GM12864 (cell line): ENCODE data around the gene SUOX.

ENCODE experiments used
- DNase-seq: peaks from one replicate; pipeline ENCODE4 v3.0.0-alpha.2; 2011; ENCODE audit warnings: low read depth
- H3K4me3 ChIP-seq: 2 replicates; pipeline ENCODE4 v1.5.1; 2011; ENCODE audit warnings: mild to moderate bottlenecking, low read depth, low read length, control low read depth
- TF ChIP-seq, protein P1 (sequence below): IDR thresholded peaks from 2 replicates; pipeline ENCODE4 v1.5.1; 2011; ENCODE audit warnings: low read depth, mild to moderate bottlenecking, moderate library complexity, low read length, control low read depth, inconsistent platforms; ENCODE audit errors: missing control alignments

The SUOX gene

DNA sequence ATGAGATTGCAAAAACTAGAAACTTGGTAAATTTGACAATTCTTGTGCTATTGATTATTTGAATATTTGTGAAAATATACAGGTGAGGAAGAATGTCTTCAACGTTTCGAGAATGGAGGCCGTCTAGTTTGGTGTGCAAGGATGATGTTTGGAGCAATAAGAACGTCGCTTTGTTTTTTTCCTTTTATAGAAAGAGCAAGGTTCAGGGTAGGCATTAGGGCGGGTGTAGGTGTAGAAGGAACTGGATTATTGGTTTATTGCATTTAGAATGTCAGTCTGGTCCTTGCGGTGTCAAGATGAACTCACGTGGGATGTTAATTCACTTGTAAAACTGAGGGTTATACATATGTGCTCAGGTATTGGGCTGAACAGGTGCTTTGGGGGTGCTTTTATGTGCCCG, 45.8 kb downstream of the SUOX start:
- TF ChIP-seq, protein P1, sequence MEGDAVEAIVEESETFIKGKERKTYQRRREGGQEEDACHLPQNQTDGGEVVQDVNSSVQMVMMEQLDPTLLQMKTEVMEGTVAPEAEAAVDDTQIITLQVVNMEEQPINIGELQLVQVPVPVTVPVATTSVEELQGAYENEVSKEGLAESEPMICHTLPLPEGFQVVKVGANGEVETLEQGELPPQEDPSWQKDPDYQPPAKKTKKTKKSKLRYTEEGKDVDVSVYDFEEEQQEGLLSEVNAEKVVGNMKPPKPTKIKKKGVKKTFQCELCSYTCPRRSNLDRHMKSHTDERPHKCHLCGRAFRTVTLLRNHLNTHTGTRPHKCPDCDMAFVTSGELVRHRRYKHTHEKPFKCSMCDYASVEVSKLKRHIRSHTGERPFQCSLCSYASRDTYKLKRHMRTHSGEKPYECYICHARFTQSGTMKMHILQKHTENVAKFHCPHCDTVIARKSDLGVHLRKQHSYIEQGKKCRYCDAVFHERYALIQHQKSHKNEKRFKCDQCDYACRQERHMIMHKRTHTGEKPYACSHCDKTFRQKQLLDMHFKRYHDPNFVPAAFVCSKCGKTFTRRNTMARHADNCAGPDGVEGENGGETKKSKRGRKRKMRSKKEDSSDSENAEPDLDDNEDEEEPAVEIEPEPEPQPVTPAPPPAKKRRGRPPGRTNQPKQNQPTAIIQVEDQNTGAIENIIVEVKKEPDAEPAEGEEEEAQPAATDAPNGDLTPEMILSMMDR = no peak
- H3K4me3 ChIP-seq = peak overlapping the region; percentile 92
- no peak for DNase-seq

DNA sequence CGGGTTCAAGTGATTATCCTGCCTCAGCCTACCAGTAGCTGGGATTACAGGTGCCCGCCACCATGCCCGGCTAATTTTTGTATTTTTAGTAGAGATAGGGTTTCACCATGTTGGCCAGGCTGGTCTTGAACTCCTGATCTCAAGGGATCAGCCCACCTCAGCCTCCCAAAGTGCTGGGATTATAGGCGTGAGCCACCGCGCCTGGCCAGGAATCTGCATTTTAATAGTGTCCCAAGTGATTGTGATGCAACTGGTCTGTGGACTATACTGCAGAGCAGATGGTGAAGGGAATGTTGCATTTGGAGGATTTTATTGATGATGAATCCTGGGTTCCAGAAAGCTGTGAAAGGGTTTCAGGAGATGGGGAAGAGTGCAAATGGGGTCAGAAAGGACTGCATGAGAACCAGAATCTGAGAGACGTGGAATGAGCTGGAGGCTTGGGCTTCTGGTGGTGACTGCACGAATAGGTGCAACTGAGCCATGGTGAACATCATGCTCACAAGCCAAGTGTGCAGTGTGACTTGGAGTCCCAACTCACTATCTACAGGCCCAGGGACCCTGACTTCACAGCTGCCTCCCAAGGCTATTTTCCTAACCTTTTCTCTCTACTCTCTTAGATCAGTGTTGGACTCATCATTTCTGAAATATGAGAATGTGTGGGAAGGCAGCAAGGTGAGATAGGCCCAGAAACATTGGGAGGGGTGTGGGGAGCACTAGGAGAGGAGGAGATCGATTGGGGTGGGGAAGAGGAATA, 49.1 kb downstream of the SUOX start:
- TF ChIP-seq, protein P1 = no peak
- no peak for DNase-seq
- no peak overlapping the region for H3K4me3 ChIP-seq

DNA sequence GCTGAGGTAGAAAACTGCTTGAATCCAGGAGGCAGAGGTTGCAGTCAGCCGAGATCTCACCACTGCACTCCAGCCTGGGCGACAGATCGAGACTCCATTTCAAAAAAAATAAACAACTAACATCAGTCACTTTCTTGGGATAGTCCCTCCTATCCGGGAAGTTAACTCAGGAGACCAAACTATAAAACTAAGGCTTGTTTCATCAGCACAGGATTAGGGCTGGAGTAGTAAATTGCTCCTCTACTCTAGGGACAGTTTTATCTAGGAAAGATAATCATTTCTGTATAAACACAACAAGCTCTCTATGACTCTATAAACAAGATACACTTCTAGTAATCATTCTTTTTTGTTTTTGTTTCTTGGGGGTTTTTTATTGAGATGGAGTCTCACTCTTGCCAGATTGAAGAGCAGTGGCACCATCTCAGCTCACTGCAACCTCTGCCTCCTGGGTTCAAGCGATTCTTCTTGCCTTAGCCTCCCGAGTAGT, 56.4 kb downstream of the SUOX start:
- H3K4me3 ChIP-seq = no peak overlapping the region
- TF ChIP-seq, protein P1 = no peak
- no peak for DNase-seq
